Endometrial microvascular endothelial cells (primary cell): ENCODE measurements around the gene FYCO1. TPM values are rescaled to one million over a fixed set of nuclear protein-coding genes. Genes with fewer than 3 reads are reported as not detected.

ENCODE experiments used
- in situ Hi-C: cut with HindIII; loops from 2 replicates; pipeline ENCODE4 v1.10.0; 2017; ENCODE audit warnings: low sequenced_read_pairs, low pct_unique_long_range_greater_than_20kb; ENCODE audit errors: inconsistent ontology term
- total RNA-seq: library from RNA; depleted of rRNA; stranded (reverse); fragments of >200 nt; gene quantifications from one replicate; pipeline ENCODE4 v1.2.3, GENCODE V29; 2015; ENCODE audit errors: inconsistent ontology term

Gene FYCO1
- total RNA-seq, 1 donor from 2014 or later: 13.4 TPM

- in situ Hi-C loops: no loop called here
Observed at GRCh38 chr3:45987368-45988291, 8.0 kb downstream of the FYCO1 start.

- in situ Hi-C loops: no loop called here
Observed at GRCh38 chr3:45986303-45986982, 9.2 kb downstream of the FYCO1 start.

GRCh38 chr3:45985532-45986302 is 9.9 kb downstream of the FYCO1 start:
- in situ Hi-C loops: no loop called here

DNA sequence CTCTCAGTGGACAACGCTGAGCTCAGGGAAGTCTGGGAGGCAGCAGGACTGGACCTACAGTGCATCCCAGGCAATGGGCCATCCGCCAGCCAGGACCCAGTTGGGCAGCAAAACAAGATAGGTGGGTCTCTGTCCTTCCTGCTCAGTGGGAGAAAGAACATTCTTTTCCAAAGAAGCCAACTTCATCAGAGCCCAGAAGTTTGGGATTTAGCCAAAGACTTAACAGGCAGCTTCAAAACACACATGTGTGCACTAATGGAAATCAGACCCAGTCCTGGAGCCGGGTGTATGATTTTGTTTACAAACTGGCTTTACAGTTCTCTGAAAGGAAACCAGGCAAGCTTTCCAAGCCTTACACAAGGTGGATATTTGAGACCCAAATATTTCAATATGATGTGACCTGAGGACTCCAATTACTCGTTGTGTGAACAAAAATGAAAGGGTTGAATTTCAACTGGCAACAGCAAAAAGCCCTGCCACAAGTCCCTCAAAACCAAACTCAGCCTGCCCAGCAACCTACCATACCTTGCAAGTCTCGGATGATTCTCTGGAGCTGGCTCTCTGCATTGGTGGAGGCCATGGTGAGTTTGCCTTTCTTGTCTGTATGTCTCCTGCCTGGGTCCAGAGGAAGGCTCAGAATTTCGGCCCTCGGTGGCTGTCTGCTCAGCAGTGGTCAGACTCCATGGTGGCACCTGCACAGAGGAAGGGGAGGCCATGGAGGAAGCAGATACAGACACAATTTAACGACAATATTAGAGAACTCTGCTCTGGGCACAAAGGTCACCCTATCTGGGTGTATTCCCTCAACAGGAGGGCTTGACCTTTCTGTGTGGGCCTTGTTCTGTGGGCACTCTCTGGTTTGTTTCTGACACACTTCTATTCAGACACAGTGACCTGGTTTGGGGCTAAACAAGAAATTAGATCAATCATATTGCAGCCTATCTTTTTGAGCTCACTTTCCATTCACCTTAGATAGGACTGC is 11.0 kb downstream of the FYCO1 start:
- in situ Hi-C loops: no loop called here

DNA sequence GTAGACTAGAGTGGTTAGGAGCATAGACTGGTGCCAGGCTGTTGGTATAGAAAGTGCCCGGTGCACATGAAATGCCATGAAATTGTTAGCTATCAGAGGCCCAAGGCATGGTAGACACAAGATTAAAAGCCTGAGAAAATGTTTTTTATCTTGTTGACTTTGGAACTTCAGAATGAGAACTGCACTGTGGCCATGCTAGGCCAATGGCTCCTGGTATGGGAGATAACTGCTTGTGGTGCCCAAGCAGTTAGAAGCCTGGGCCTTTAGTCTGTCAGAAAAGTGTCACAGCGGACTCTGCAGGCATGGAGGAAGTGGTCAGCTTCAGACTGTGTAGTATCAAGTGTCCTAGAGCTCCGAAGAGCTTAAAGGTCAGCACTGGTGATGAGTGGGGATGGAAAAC is 11.9 kb downstream of the FYCO1 start:
- in situ Hi-C loops: no loop called here

DNA sequence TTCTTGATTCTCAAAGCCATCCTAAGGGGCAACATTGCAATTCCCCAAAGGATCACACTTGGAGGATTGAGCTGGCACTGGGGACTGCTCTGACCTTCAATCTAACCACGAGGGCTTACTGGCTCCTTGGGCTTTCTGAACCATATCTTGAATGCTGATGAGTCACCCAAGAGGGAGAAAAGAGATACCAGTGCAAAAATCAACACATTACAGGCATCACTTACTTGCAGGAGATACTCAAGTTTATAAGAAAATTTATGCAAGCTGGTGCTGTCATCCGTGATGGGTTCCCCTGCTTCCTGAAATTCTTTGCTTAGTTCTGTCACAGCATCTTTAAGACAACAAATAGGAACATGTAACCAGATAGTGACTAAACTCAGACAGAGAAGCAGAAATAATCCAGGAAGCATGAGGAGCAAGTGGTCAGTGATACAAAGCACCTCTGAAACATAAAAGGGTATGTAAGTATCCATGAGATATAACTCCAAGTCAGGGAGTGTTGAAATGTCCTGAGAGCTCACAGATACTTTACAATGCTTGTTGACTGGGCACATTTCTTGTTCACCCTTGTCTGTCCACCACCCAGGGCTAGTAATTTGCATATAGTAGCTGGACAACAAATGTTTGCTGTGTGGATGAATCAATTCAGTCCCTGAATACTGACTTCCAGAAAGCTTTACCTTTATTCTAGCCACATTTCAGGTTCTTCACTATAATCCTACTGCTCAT is 14.1 kb downstream of the FYCO1 start:
- in situ Hi-C loops: no loop called here

DNA sequence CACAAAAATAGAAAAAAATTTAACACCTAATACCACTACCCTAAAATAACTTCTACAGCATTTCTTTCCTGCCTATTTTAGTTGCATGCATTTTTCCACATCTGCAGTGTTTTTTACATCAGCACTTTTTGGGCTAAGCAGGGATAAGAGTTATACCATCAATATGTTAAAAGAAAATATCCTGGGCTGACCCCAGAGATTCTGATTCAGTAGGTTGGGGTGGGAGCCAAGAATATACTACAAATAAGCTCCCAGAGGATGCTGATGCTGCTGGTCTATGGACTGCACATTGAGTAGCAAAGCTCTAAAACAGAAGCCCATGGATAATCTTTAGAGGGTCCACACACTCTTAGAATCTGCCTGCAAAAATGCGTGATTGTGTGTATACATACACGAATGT is 14.8 kb downstream of the FYCO1 start:
- in situ Hi-C loops: no loop called here

GRCh38 chr3:45980229-45980813 is 15.3 kb downstream of the FYCO1 start:
- in situ Hi-C loops: no loop called here

DNA sequence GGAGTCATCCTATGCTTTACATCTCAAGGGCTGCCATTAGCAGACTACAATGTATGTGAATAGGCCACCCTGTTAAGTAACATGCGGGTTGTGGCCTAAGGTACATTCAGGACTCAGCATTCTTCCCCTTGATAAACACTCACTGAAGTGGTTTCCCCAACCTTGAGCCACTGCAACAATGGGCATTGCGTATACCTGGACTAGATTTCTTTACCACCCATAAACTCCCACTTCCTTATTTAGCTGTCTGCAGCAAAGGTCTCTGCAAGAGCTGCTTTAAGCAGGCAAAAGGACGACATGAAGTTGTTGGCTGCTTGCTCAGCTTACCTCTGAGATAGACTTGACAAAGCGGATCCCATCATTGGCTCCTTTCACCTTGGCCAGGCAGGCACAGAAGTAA is 16.2 kb downstream of the FYCO1 start:
- in situ Hi-C loops: no loop called here

GRCh38 chr3:45978006-45978761 is 17.4 kb downstream of the FYCO1 start:
- in situ Hi-C loops: no loop called here

- in situ Hi-C loops: no loop called here
Observed at GRCh38 chr3:45976191-45977091, 19.2 kb downstream of the FYCO1 start.

- in situ Hi-C loops: no loop called here
Observed at GRCh38 chr3:45975686-45976085, 19.9 kb downstream of the FYCO1 start.

GRCh38 chr3:45974686-45975085 is 20.9 kb downstream of the FYCO1 start:
- in situ Hi-C loops: no loop called here

DNA sequence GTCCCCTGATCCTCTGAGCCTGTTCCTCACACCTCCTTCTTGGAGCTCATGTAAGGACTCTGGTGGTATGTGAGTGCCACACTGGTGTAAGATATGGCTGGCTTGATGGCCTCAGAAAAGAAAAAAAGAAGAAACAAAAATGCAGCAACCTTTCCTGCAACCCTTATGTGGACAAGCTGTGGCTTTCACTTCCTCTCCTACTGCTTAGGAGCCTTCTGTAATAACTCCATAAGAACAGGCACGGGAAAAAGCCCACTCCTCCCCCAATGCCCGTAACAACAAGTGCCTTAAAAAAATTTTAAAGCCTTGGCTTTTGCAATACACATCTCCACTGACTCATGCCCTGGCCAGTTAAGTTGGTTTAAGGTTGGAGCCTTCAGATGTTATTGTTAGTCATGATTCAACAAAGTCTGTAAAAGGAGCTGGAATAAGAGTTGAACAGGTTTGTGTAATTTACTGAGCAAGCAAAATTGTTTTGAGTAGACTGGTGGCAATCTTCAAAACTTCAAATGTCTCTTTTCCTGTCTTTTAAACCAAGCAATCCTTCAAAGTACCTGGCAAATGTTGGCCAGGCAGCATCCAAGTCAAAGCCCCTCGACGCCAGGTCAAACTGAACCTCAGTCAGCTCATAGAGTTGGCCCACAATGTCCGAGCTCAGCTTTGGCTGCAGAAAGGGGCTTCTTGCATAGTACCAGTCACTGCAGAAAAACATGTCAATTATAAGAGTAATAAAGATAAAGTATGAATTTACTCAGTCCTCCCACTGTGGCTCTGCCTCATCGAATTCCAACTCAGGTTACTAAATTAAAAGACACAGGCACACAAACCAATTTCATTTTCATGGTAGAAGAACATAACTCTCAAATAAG is 22.9 kb downstream of the FYCO1 start:
- in situ Hi-C loops: no loop called here

- in situ Hi-C loops: no loop called here
Observed at GRCh38 chr3:45969953-45970352, 25.7 kb downstream of the FYCO1 start.
